Right lung (tissue), 5 donors: ENCODE results near the gene CCDC116. TPM values are rescaled to one million over a fixed set of nuclear protein-coding genes. Genes with fewer than 3 reads are reported as not detected.
"Not testable (repeated sequence)": the region's sequence is repeated elsewhere in the genome, so short reads cannot be mapped to it uniquely, and the experiment has no call there.

ENCODE experiments used
- DNase-seq, 2 donors: peaks; one replicate each; pipeline ENCODE4 v3.0.0-alpha.2; 2013
- polyA plus RNA-seq, 5 donors: library from polyadenylated mRNA; unstranded; fragments of 120-200 nt; gene quantifications; one replicate each; pipeline versions ENCODE4 v1.2.1 to v1.2.3, GENCODE V29; 2013; ENCODE audit warnings: inconsistent platforms in 1 of 5, low replicate concordance in 1 of 5; ENCODE audit not compliant: insufficient read length in 5 of 5, insufficient read depth in 1 of 5

The CCDC116 gene
- polyA plus RNA-seq, 5 donors = 0.90 to 1.6 (median 1.3) TPM

GRCh38 chr22:21652010-21652546 lies 19.5 kb downstream of the CCDC116 start:
- DNase-seq = peak; percentile 83 to 85

- no peak for DNase-seq
Measured at GRCh38 chr22:21652547-21653545, 20.3 kb downstream of the CCDC116 start.

DNA sequence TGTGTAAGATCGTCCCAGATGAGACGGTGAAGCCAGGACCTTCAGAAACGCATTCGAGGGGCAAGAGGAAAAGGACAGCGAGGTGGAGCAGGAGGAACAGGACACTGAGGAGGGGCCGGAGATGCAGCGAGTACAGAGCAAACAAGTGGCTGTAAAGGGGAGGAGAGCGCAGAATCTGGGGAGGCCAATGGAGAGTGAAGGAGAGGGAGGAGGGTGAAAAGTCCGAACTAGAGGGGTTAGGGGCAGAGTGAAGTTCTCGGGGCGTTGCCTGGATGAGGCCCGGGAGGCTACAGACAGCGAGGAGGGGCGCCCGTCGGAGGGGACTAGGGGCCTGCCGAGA lies 24.4 kb downstream of the CCDC116 start:
- DNase-seq = no peak

- DNase-seq = peak in 1 of 2 donors; percentile 57
Measured at GRCh38 chr22:21657360-21658032, 24.9 kb downstream of the CCDC116 start.

DNA sequence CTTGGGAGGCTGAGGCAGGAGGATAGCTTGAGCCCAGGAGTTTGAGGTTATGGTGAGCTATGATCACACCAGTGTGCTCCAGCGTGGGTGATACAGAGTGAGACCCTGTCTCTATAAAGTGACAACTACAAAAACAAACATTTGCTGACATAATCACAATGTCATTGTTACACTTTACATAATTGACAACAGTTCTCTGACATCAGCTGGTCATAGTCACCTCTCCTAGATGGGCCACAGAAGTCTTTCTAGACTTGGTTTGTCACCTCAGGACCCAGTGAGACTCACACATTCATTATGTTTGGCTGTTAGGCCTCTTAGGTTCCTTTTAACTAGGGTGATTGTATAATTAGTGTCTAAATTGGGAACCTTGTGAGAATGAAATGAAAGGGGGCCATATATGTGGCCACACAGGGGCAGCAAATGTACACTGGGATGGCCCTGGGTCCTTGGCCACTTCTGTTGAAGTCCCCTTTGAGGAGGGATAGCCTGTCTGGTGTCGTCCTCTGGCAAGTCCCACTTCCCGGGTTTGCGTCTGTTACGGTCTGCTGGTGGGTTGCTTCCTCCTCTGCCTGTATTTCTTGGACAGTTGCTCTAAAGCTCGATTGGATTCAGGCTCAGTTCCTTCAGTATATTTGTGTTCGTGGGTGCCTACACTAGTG lies 27.4 kb downstream of the CCDC116 start:
- no peak for DNase-seq

- no peak for DNase-seq
Measured at GRCh38 chr22:21660904-21661303, 28.3 kb downstream of the CCDC116 start.

DNA sequence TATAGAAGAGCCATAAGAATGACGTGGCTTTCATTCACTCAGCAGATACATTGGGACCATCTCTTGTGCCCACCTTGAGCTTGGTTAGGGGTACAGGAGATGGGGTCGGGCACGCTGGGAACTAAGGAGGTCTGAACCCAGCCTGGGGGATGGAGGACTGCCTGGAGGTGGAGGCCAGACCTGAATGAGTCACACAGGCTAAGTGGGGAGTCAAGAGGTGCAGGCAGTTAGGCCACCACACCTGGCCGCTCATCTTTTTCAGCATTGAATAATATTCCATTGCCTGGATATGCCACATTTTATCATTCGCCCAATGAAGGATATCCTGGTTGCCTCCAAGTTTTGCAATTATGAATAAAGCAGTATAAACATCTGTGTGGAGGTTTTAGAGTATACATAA lies 29.4 kb downstream of the CCDC116 start:
- DNase-seq = no peak

GRCh38 chr22:21663738-21664137 lies 31.2 kb downstream of the CCDC116 start:
- DNase-seq = no peak

GRCh38 chr22:21665047-21665851 lies 32.7 kb downstream of the CCDC116 start:
- DNase-seq = no peak

GRCh38 chr22:21666786-21667185 lies 34.2 kb downstream of the CCDC116 start:
- DNase-seq = no peak

DNA sequence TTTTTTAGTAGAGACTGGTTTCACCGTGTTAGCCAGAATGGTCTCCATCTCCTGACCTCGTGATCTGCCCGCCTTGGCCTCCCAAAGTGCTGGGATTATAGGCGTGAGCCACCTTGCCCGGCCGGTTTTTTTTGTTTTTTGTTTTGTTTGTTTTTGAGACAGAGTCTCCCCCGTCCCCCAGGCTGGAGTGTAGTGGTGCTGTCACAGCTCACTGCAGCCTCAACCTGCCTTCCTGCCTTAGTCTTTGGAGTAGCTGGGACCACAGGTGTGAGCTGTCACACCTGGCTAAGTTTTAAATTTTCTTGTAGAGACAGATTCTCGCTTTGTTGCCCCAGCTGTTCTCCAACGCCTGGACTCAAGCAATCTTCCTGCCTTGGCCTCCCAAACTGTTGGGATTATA lies 36.5 kb downstream of the CCDC116 start:
- no peak for DNase-seq

DNA sequence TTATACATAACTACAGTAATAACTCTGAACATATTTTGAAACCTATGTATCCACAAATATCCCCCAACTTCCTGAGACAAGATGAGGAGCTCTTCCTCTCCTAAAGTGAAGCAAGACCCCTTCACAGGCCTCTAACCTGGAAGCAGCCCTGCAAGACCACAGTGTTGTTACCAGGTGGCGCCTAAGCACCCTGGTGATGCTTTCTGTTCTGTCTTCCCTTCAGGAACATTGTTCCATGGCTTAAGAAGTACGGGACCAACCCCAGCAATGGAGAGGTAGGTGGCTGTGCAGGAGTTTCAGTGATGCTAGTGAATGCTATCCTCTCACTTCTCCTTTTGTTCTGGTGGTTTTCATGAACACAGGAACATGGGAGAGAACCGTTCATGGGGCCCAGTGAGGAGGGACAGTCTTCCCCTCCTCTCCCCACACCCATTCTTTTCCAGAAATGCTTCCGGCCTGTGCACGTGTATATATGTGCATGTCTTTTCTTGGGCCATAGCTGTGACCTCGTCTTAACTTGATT lies 39.6 kb downstream of the CCDC116 start:
- DNase-seq = no peak

GRCh38 chr22:21673534-21674321 lies 41.2 kb downstream of the CCDC116 start:
- no peak for DNase-seq

DNA sequence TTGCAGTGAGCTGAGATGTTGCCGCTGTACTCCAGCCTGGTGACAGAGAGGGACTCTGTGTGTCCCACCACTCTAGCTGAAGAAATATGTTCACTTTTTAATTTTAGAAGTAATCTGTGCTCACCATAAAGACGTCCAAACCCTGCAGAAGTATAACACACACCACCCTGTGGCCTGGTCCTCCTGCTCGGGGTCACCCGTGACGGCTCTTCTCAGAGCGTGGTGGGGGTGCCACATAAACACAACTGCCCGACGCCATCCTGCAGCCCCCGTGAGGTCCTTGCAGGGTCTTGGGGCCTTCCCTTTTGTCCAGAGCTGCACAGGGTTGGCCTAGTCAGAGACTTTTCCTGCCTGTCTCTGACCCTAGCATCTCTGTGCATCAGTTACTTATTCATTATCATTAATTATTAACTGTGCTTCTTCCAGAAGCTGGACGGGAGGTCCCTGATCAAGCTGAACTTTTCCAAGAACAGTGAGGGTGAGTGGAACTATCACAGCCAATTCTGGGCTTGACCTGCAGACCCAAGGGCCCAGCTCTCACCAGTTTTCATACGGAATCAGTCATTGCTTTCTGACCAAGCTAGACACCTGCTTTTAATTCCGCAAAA lies 42.2 kb downstream of the CCDC116 start:
- DNase-seq = no peak

DNA sequence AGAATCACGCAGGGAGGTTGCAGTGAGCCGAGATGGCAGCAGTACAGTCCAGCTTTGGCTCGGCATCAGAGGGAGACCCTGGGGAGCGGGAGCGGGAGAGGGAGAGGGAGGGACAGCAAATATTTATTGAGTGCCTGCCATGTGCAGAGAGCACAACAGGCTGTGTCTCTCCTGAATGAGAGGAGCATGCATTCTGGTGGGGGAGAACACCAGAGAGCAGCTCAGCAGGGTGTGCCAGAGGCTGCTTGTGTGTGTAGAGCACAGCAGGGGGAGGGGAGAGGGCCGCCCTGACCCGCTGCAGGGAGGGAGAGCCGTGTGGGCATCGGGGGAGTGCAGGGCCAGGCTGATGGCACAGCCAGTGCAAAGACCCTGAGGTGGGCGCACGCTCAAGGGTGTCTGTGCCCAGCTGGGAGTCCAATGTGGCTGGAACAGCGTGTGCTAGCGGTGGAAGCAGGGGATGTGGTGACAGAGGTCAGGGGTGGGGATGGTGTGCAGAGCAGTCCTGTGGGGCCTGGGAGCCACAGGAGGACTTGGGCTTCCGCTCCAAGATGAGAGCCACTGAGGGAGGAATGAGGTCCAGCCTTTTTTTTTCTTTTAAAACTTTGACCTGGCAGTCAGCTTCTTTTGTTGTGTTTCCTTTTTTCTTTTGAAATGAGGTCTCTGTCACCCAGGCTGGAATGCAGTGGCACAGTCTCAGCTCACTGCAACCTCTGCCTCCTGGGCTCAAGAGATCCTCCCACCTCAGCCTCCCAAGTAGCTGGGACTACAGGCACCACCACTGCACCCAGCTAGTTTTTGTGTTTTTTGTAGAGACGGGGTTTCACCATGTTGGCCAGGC lies 45.3 kb downstream of the CCDC116 start:
- no peak for DNase-seq

- DNase-seq = not testable (repeated sequence)
Measured at GRCh38 chr22:21678842-21679241, 46.3 kb downstream of the CCDC116 start.

GRCh38 chr22:21679383-21679782 lies 46.8 kb downstream of the CCDC116 start:
- DNase-seq = no peak

- no peak for DNase-seq
Measured at GRCh38 chr22:21680830-21681565, 48.4 kb downstream of the CCDC116 start.
